ENCODE data around the gene ZDHHC7. TPM values are rescaled to one million over a fixed set of nuclear protein-coding genes. Genes with fewer than 3 reads are reported as not detected.

ZDHHC7 gene
- total RNA-seq, 2 experiments from 2014 or later = 31.2 to 33.0 TPM

- ChIA-PET POLR2A (interaction anchor here (0.6 kb wide), 1 partner anchor 1581 kb away, joined by 3 read pairs; no protein-coding TSS in a partner anchor), CTCF (interaction anchor here (0.6 kb wide), 2 partner anchors 37 to 261 kb away, joined by 3 read pairs; no protein-coding TSS in a partner anchor)
Observed at GRCh38 chr16:84933774-84934631, 77.3 kb downstream of the ZDHHC7 start.

- CTCF ChIA-PET = interaction anchor here (2.3 kb wide), 1 partner anchor 20 kb away, joined by 9 read pairs; no protein-coding TSS in a partner anchor
- POLR2A ChIA-PET = no interaction called here
Observed at GRCh38 chr16:84932681-84933080, 78.7 kb downstream of the ZDHHC7 start.

GRCh38 chr16:84931506-84931905 lies 79.8 kb downstream of the ZDHHC7 start:
- ChIA-PET POLR2A (no interaction called here), CTCF (interaction anchor here (2.3 kb wide), 1 partner anchor 21 kb away, joined by 9 read pairs; no protein-coding TSS in a partner anchor)

- POLR2A ChIA-PET = no interaction called here
- CTCF ChIA-PET = interaction anchor here (2.3 kb wide), 1 partner anchor 21 kb away, joined by 9 read pairs; no protein-coding TSS in a partner anchor
Observed at GRCh38 chr16:84931107-84931494, 80.2 kb downstream of the ZDHHC7 start.

GRCh38 chr16:84930298-84931106 lies 80.8 kb downstream of the ZDHHC7 start:
- POLR2A ChIA-PET = no interaction called here
- CTCF ChIA-PET = no interaction called here

GRCh38 chr16:84929421-84930297 lies 81.7 kb downstream of the ZDHHC7 start:
- CTCF ChIA-PET = no interaction called here

GRCh38 chr16:84928679-84929420 lies 82.5 kb downstream of the ZDHHC7 start:
- CTCF ChIA-PET = interaction anchor here (1.4 kb wide), 1 partner anchor 41 kb away, joined by 4 read pairs; no protein-coding TSS in a partner anchor
- POLR2A ChIA-PET = no interaction called here

More at GRCh38 chr16:84929421-84930297, 81.7 kb downstream of the ZDHHC7 start:
- POLR2A ChIA-PET = no interaction called here

- ChIA-PET CTCF (interaction anchor here (1.4 kb wide), 1 partner anchor 42 kb away, joined by 4 read pairs; no protein-coding TSS in a partner anchor), POLR2A (no interaction called here)
Observed at GRCh38 chr16:84927621-84928591, 83.4 kb downstream of the ZDHHC7 start.

GRCh38 chr16:84926462-84926861 lies 84.9 kb downstream of the ZDHHC7 start:
- CTCF ChIA-PET = interaction anchor here (0.6 to 1.5 kb wide), 3 partner anchors 24 to 172 kb away, joined by 3 to 4 read pairs (median 3); no protein-coding TSS in a partner anchor
- POLR2A ChIA-PET = no interaction called here

- CTCF ChIA-PET = interaction anchor here (0.6 to 2.0 kb wide), 5 partner anchors 24 to 171 kb away, joined by 3 to 5 read pairs (median 4); no protein-coding TSS in a partner anchor
- POLR2A ChIA-PET = no interaction called here
Observed at GRCh38 chr16:84925773-84926372, 85.5 kb downstream of the ZDHHC7 start.

- POLR2A ChIA-PET = no interaction called here
- CTCF ChIA-PET = interaction anchor here (0.8 to 2.0 kb wide), 5 partner anchors 25 to 170 kb away, joined by 3 to 5 read pairs (median 4); no protein-coding TSS in a partner anchor
Observed at GRCh38 chr16:84925092-84925772, 86.1 kb downstream of the ZDHHC7 start.

GRCh38 chr16:84924331-84925091 lies 86.8 kb downstream of the ZDHHC7 start:
- ChIA-PET CTCF (interaction anchor here (0.8 to 2.0 kb wide), 3 partner anchors 26 to 41 kb away, joined by 4 to 5 read pairs (median 5); no protein-coding TSS in a partner anchor), POLR2A (no interaction called here)

All from activated CD8-positive, alpha-beta memory T cell treated with anti-CD3 and anti-CD28 coated beads for 36 hours (primary cell).